ENCODE results near the gene HPSE2. TPM values are rescaled to one million over a fixed set of nuclear protein-coding genes. Genes with fewer than 3 reads are reported as not detected.

Gene HPSE2
- total RNA-seq (under 1 TPM in 1 of 6 donors, not detected in 5; 0.05 TPM), polyA plus RNA-seq (1 to 10 TPM in 1 of 2 donors, under 1 TPM in 1; 0.04 to 1.1 TPM)

- H3K36me3 ChIP-seq, result no peaks in the 10 kb centered on the region
- DNase-seq, result peak in 1 of 6 donors; percentile 37
- H3K4me3 ChIP-seq, result peak within 1 kb of the TSS in 2 of 4 donors; percentile 26 to 29
- H3K27me3 ChIP-seq, result peaks cover 0 to 15% (median 3%) of the 10 kb centered on the region in 4 donors
- 7 to 9% methylated on average over 43 of the region's 43 CpGs for WGBS, 2 donors
- no peaks in the 10 kb centered on the region for H3K9me3 ChIP-seq
- ATAC-seq, result peak; percentile 28 to 67 (median 60)
- TF ChIP-seq, protein P1, sequence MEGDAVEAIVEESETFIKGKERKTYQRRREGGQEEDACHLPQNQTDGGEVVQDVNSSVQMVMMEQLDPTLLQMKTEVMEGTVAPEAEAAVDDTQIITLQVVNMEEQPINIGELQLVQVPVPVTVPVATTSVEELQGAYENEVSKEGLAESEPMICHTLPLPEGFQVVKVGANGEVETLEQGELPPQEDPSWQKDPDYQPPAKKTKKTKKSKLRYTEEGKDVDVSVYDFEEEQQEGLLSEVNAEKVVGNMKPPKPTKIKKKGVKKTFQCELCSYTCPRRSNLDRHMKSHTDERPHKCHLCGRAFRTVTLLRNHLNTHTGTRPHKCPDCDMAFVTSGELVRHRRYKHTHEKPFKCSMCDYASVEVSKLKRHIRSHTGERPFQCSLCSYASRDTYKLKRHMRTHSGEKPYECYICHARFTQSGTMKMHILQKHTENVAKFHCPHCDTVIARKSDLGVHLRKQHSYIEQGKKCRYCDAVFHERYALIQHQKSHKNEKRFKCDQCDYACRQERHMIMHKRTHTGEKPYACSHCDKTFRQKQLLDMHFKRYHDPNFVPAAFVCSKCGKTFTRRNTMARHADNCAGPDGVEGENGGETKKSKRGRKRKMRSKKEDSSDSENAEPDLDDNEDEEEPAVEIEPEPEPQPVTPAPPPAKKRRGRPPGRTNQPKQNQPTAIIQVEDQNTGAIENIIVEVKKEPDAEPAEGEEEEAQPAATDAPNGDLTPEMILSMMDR (IDR thresholded peaks at IDR 0.05), result no peak
- intact Hi-C loops (cut with DNase I), result no loop called here
- FAIRE-seq, result no peak
- H3K27ac ChIP-seq, result no peak within 1 kb of the TSS
- no peaks in the 10 kb centered on the region for H3K4me1 ChIP-seq
Observed at GRCh38 chr10:99235658-99236626, at the start of gene HPSE2. Gene HPSE2 (minus strand): TSS chr10:99235852.

GRCh38 chr10:99280472-99280871 is 44.8 kb upstream of the HPSE2 start:
- no peaks in the 10 kb centered on the region for H3K36me3 ChIP-seq
- TF ChIP-seq, protein P1 (IDR thresholded peaks at IDR 0.05), result no peak
- H3K4me1 ChIP-seq, result peaks cover 14 to 22% (median 15%) of the 10 kb centered on the region in 3 donors
- ATAC-seq, result peak; percentile 47 to 72 (median 54)
- intact Hi-C loops (cut with DNase I), result no loop called here
- no peak for FAIRE-seq
- peak overlapping the region; percentile 66 to 77 (median 72) for H3K27ac ChIP-seq
- WGBS, 2 donors, result 26 to 29% methylated on average over 2 of the region's 2 CpGs
- no peak for DNase-seq
- no peaks in the 10 kb centered on the region for H3K9me3 ChIP-seq
- no peak overlapping the region for H3K4me3 ChIP-seq
- no peaks in the 10 kb centered on the region for H3K27me3 ChIP-seq

GRCh38 chr10:99279626-99280111 is 44.0 kb upstream of the HPSE2 start:
- ATAC-seq (peak; percentile 92 to 95 (median 94)), FAIRE-seq (no peak), DNase-seq (peak in 4 of 6 donors; percentile 70 to 79 (median 76))
- no peaks in the 10 kb centered on the region for H3K36me3 ChIP-seq
- peak overlapping the region; percentile 66 to 77 (median 72) for H3K27ac ChIP-seq
- intact Hi-C loops (cut with DNase I), result no loop called here
- TF ChIP-seq, protein P1 (IDR thresholded peaks at IDR 0.05), result no peak
- peaks cover 14 to 22% (median 15%) of the 10 kb centered on the region in 3 donors for H3K4me1 ChIP-seq
- H3K27me3 ChIP-seq, result no peaks in the 10 kb centered on the region
- WGBS, 2 donors, result 4 to 11% methylated on average over 1 of the region's 1 CpG
- H3K4me3 ChIP-seq, result no peak overlapping the region
- no peaks in the 10 kb centered on the region for H3K9me3 ChIP-seq

- WGBS, 2 donors, result 31 to 34% methylated on average over 6 of the region's 6 CpGs
- FAIRE-seq, result no peak
- Histone ChIP-seq H3K27ac (no peak overlapping the region), H3K4me1 (peaks cover 14 to 22% (median 15%) of the 10 kb centered on the region in 3 donors), H3K4me3 (no peak overlapping the region), H3K36me3 (no peaks in the 10 kb centered on the region), H3K9me3 (no peaks in the 10 kb centered on the region), H3K27me3 (no peaks in the 10 kb centered on the region)
- ATAC-seq, result peak in 1 of 4 donors; percentile 45
- TF ChIP-seq, protein P1 (IDR thresholded peaks at IDR 0.05), result peak in 1 of 4 donors; percentile 28
- DNase-seq, result no peak
- intact Hi-C loops (cut with DNase I), result no loop called here
Observed at GRCh38 chr10:99276848-99277486, 41.3 kb upstream of the HPSE2 start.

Measured in pancreas (tissue), 10 donors.